HCT116 (cell line): ENCODE data around the gene SLC38A2. TPM values are rescaled to one million over a fixed set of nuclear protein-coding genes. Genes with fewer than 3 reads are reported as not detected.

Source experiments
- ATAC-seq: fragments of 200-7000 bp; cut with Tn5 transposase; 2 replicates; pipeline ENCODE4 v1.9.1; 2020; ENCODE audit warnings: mild to moderate bottlenecking, moderate library complexity
- BruUV-seq: library from RNA; stranded (reverse); fragments of 400-500 nt; replicated peaks from 2 replicates; lab custom pipeline; 2021; lab: Mats Ljungman, UMichigan
- CTCF ChIA-PET: fragments of 300-600 bp; sonication (Branson Sonifier 250); formaldehyde crosslinking; loops from one replicate; lab custom pipeline; 2021; ENCODE audit warnings: antibody characterized with exemption; lab: Charles Lee
- POLR2A ChIA-PET: fragments of 300-600, 350-600 bp; sonication (Branson Sonifier 250); formaldehyde crosslinking; loops from one replicate; lab custom pipeline; 2021; ENCODE audit warnings: antibody characterized with exemption; lab: Charles Lee
- RAD21 ChIA-PET, 2 experiments: fragments of 300-600 bp; sonication (Branson Sonifier 250); formaldehyde crosslinking; loops; one replicate each; lab custom pipeline; 2023; ENCODE audit warnings: low total read pairs in 2 of 2; ENCODE audit not compliant: uncharacterized antibody in 2 of 2, unreplicated experiment in 2 of 2, low non-redundant PET in 1 of 2; lab: Charles Lee
- DNase-seq: peaks from one replicate; pipeline ENCODE4 v3.0.0-alpha.2; 2010; ENCODE audit warnings: low read depth, low spot score
- H2AFZ ChIP-seq: fragments of 200-600 bp; shearing (Covaris generic), sonication (generic); 2 replicates; pipeline ENCODE4 v1.6.1; 2017; ENCODE audit warnings: low read depth, mixed run types, mixed read lengths, antibody characterized with exemption, low read length; ENCODE audit not compliant: poor library complexity, severe bottlenecking
- H3K27ac ChIP-seq: 2 replicates; pipeline ENCODE4 v1.5.1; 2012; ENCODE audit warnings: low read depth, low read length
- H3K27me3 ChIP-seq: fragments of 200-600 bp; sonication (generic); 2 replicates; pipeline ENCODE4 v1.6.1; 2016; ENCODE audit warnings: mixed run types, low read length, mixed read lengths; ENCODE audit not compliant: insufficient read depth
- H3K36me3 ChIP-seq, 2 experiments: fragments of 200-500 bp in 1 of 2; fragments of 200-600 bp in 1 of 2; sonication (Bioruptor generic) in 1 of 2; sonication (generic) in 1 of 2; 2 replicates each; pipeline versions ENCODE4 v1.5.1 to v1.6.1; 2014 to 2016; ENCODE audit warnings: low read length in 2 of 2, inconsistent platforms in 1 of 2, mixed read lengths in 1 of 2, mixed run types in 1 of 2; ENCODE audit not compliant: insufficient read depth in 2 of 2, control insufficient read depth in 1 of 2
- H3K4me1 ChIP-seq, 2 experiments: fragments of 200-600 bp in 1 of 2; sonication (generic) in 1 of 2; 2 replicates each; pipeline versions ENCODE4 v1.5.1 to v1.6.1; 2012 to 2017; ENCODE audit warnings: low read length in 2 of 2, inconsistent platforms in 1 of 2, mild to moderate bottlenecking in 1 of 2, mixed read lengths in 1 of 2, mixed run types in 1 of 2, moderate library complexity in 1 of 2; ENCODE audit not compliant: insufficient read depth in 2 of 2, control insufficient read depth in 1 of 2
- H3K4me2 ChIP-seq: fragments of 200-600 bp; sonication (generic); 2 replicates; pipeline ENCODE4 v1.6.1; 2017; ENCODE audit warnings: mixed run types, low read length, mixed read lengths
- H3K4me3 ChIP-seq, 2 experiments: fragments of 200-600 bp in 1 of 2; sonication (generic) in 1 of 2; replicated peaks in 1 of 2; 2 replicates each; pipeline ENCODE4 v1.5.1; 2011 to 2016; ENCODE audit warnings: low read length in 2 of 2, control low read depth in 1 of 2, low read depth in 1 of 2, mild to moderate bottlenecking in 1 of 2, mixed read lengths in 1 of 2, mixed run types in 1 of 2
- H3K79me2 ChIP-seq: fragments of 200-600 bp; sonication (generic); 2 replicates; pipeline ENCODE4 v1.6.1; 2017; ENCODE audit warnings: mild to moderate bottlenecking, mixed run types, low read length, moderate library complexity, mixed read lengths; ENCODE audit not compliant: insufficient read depth
- H3K9ac ChIP-seq: fragments of 200-600 bp; sonication (generic); 2 replicates; pipeline ENCODE4 v1.6.1; 2016; ENCODE audit warnings: low read length, mixed read lengths
- H3K9me2 ChIP-seq: fragments of 200-600 bp; sonication (generic), shearing (Covaris generic); 2 replicates; pipeline ENCODE4 v1.6.1; 2017; ENCODE audit warnings: mixed run types, mild to moderate bottlenecking, moderate library complexity; ENCODE audit not compliant: insufficient read depth
- H3K9me3 ChIP-seq, 2 experiments: fragments of 200-500 bp in 1 of 2; fragments of 200-600 bp in 1 of 2; sonication (Bioruptor generic) in 1 of 2; sonication (generic) in 1 of 2; 2 replicates each; pipeline ENCODE4 v1.6.1; 2014 to 2017; ENCODE audit warnings: low read length in 2 of 2, mixed read lengths in 2 of 2, inconsistent platforms in 1 of 2, low read depth in 1 of 2, mild to moderate bottlenecking in 1 of 2, mixed run types in 1 of 2, moderate library complexity in 1 of 2; ENCODE audit not compliant: control insufficient read depth in 1 of 2, insufficient read depth in 1 of 2
- H4K20me1 ChIP-seq: fragments of 200-600 bp; sonication (generic), shearing (Covaris generic); 2 replicates; pipeline ENCODE4 v1.6.1; 2017; ENCODE audit warnings: mixed run types, mild to moderate bottlenecking, moderate library complexity; ENCODE audit not compliant: insufficient read depth
- ATF3 ChIP-seq: IDR thresholded peaks from 2 replicates; pipeline ENCODE4 v1.6.1; 2012
- CBX3 ChIP-seq: IDR thresholded peaks from 2 replicates; pipeline ENCODE4 v1.6.1; 2012; ENCODE audit warnings: low read depth
- CEBPB ChIP-seq: IDR thresholded peaks from 2 replicates; pipeline ENCODE4 v1.6.1; 2012; ENCODE audit warnings: low read depth
- CTCF ChIP-seq, 3 experiments: fragments of 200-600 bp in 1 of 3; sonication (generic) in 1 of 3; IDR thresholded peaks in 2 of 3; conservative IDR thresholded peaks in 1 of 3; 2 replicates each; pipeline ENCODE4 v1.5.1; 2012 to 2017; ENCODE audit warnings: low read depth in 2 of 3, low read length in 2 of 3, antibody characterized with exemption in 1 of 3, borderline replicate concordance in 1 of 3, control low read depth in 1 of 3, mild to moderate bottlenecking in 1 of 3, mixed read lengths in 1 of 3, mixed run types in 1 of 3, moderate library complexity in 1 of 3; ENCODE audit not compliant: insufficient read depth in 1 of 3
- EGR1 ChIP-seq: IDR thresholded peaks from 2 replicates; pipeline ENCODE4 v1.6.1; 2012; ENCODE audit warnings: low read depth
- ELF1 ChIP-seq: IDR thresholded peaks from 2 replicates; pipeline ENCODE4 v1.6.1; 2012; ENCODE audit warnings: low read depth, borderline replicate concordance
- EZH2phosphoT487 ChIP-seq: fragments of 200-600 bp; IDR thresholded peaks from 2 replicates; pipeline ENCODE4 v1.6.1; 2018; ENCODE audit warnings: antibody characterized with exemption, borderline replicate concordance
- FOSL1 ChIP-seq: IDR thresholded peaks from 2 replicates; pipeline ENCODE4 v1.6.1; 2012; ENCODE audit warnings: low read depth
- JUND ChIP-seq: IDR thresholded peaks from 2 replicates; pipeline ENCODE4 v1.6.1; 2012
- MAX ChIP-seq: IDR thresholded peaks from 2 replicates; pipeline ENCODE4 v1.6.1; 2012
- POLR2AphosphoS5 ChIP-seq: IDR thresholded peaks from 2 replicates; pipeline ENCODE4 v1.6.1; 2011; ENCODE audit warnings: mild to moderate bottlenecking, low read depth, low read length, moderate library complexity
- RAD21 ChIP-seq: IDR thresholded peaks from 2 replicates; pipeline ENCODE4 v1.6.1; 2012; ENCODE audit warnings: low read depth, mild to moderate bottlenecking
- REST ChIP-seq: IDR thresholded peaks from 2 replicates; pipeline ENCODE4 v1.6.1; 2012; ENCODE audit warnings: low read depth
- SIN3A ChIP-seq: IDR thresholded peaks from 2 replicates; pipeline ENCODE4 v1.6.1; 2012; ENCODE audit warnings: low read depth
- SP1 ChIP-seq: IDR thresholded peaks from 2 replicates; pipeline ENCODE4 v1.6.1; 2012; ENCODE audit warnings: low read depth
- YY1 ChIP-seq: IDR thresholded peaks from 2 replicates; pipeline ENCODE4 v1.6.1; 2011; ENCODE audit warnings: low read length, low read depth, moderate library complexity, mild to moderate bottlenecking; ENCODE audit not compliant: insufficient replicate concordance; ENCODE audit errors: extremely low read depth
- ZBTB33 ChIP-seq: IDR thresholded peaks from 2 replicates; pipeline ENCODE4 v1.6.1; 2011; ENCODE audit warnings: mild to moderate bottlenecking, low read length, moderate library complexity; ENCODE audit not compliant: insufficient replicate concordance; ENCODE audit errors: extremely low read depth
- ZFX ChIP-seq: fragments of 450-650 bp; IDR thresholded peaks from 2 replicates; pipeline ENCODE4 v1.6.1; 2017
- ZNF274 ChIP-seq: fragments of 200-500 bp; sonication (Bioruptor generic); IDR thresholded peaks from 2 replicates; pipeline ENCODE4 v1.6.1; 2014; ENCODE audit warnings: mild to moderate bottlenecking, low read depth, low read length, inconsistent platforms
- intact Hi-C: fragments of 100-400 bp; cut with micrococcal nuclease; formaldehyde crosslinking; loops from 2 replicates; pipeline ENCODE4 v1.10.0; 2022
- total RNA-seq: library from RNA; stranded (reverse); gene quantifications from one replicate; pipeline ENCODE4 v1.2.1, GENCODE V29; 2021; ENCODE audit not compliant: unreplicated experiment

Gene SLC38A2
- total RNA-seq, 1 experiment from 2014 or later: 1,049 TPM

- Histone ChIP-seq H4K20me1 (no peaks in the 10 kb centered on the region), H3K9ac (no peak overlapping the region), H3K4me3 (no peak overlapping the region), H3K9me2 (no peaks in the 10 kb centered on the region), H3K36me3 (peaks cover 0 to 3% of the 10 kb centered on the region in 2 experiments; a peak in 1 of 4 replicates), H2AFZ (no peak overlapping the region), H3K4me1 (peaks cover 56 to 71% of the 10 kb centered on the region in 2 experiments), H3K4me2 (no peak overlapping the region), H3K27me3 (no peaks in the 10 kb centered on the region), H3K27ac (no peak overlapping the region), H3K79me2 (peaks cover 24% of the 10 kb centered on the region), H3K9me3 (no peaks in the 10 kb centered on the region)
- ChIA-PET CTCF (no interaction called here), POLR2A (no interaction called here), RAD21 (no interaction called here)
- TF ChIP-seq REST: no peak
- no peak for TF ChIP-seq CEBPB
- no peak for TF ChIP-seq CBX3
- TF ChIP-seq ELF1: no peak
- no peak for TF ChIP-seq SP1
- no peak for TF ChIP-seq POLR2AphosphoS5
- TF ChIP-seq EZH2phosphoT487: no peak
- TF ChIP-seq ZNF274: no peak
- no peak for TF ChIP-seq RAD21
- no peak for TF ChIP-seq ZBTB33
- no peak for TF ChIP-seq YY1
- TF ChIP-seq ZFX: no peak
- TF ChIP-seq ATF3: no peak
- TF ChIP-seq FOSL1: no peak
- no peak for TF ChIP-seq EGR1
- no peak for TF ChIP-seq MAX
- no peak for TF ChIP-seq CTCF (IDR thresholded peaks at IDR 0.05 in 2 of 3, conservative IDR thresholded peaks at IDR 0.05 in 1 of 3; ENCODE audit: borderline replicate concordance in 1 of 3, insufficient read depth in 1 of 3, low read depth in 2 of 3, low read length in 2 of 3)
- no peak for TF ChIP-seq SIN3A
- no peak for TF ChIP-seq JUND
- no peak for DNase-seq
- intact Hi-C loops: no loop called here
- BruUV-seq: no TSS peak
- ATAC-seq: no peak
Observed at GRCh38 chr12:46388427-46389021, 16.0 kb upstream of the SLC38A2 start.
